Astrocyte (in vitro differentiated cells and primary cell): ENCODE results near the gene IVL. TPM values are rescaled to one million over a fixed set of nuclear protein-coding genes. Genes with fewer than 3 reads are reported as not detected.

Source experiments
- DNase-seq: peaks from one replicate; pipeline ENCODE4 v3.0.0-alpha.2; 2010; ENCODE audit warnings: low read depth
- FAIRE-seq: peaks from 2 replicates; lab custom pipeline; 2011; peaks lifted over from hg19 to GRCh38; lab: Jason Lieb, UNC
- H2AFZ ChIP-seq: 2 replicates; pipeline ENCODE4 v1.6.0; 2012; ENCODE audit warnings: low read depth, low read length, inconsistent platforms
- H3K27ac ChIP-seq: 2 replicates; pipeline ENCODE4 v1.5.1; 2011; ENCODE audit warnings: low read depth, low read length, inconsistent platforms
- H3K27me3 ChIP-seq: 2 replicates; pipeline ENCODE4 v1.6.0; 2011; ENCODE audit warnings: low read length, inconsistent platforms; ENCODE audit not compliant: insufficient read depth
- H3K36me3 ChIP-seq: 2 replicates; pipeline ENCODE4 v1.5.1; 2011; ENCODE audit warnings: low read length, inconsistent platforms; ENCODE audit not compliant: insufficient read depth
- H3K4me1 ChIP-seq: 2 replicates; pipeline ENCODE4 v1.5.1; 2011; ENCODE audit warnings: low read length, inconsistent platforms; ENCODE audit not compliant: insufficient read depth
- H3K4me2 ChIP-seq: 2 replicates; pipeline ENCODE4 v1.6.0; 2012; ENCODE audit warnings: low read length, inconsistent platforms
- H3K4me3 ChIP-seq: 2 replicates; pipeline ENCODE4 v1.5.1; 2011; ENCODE audit warnings: low read depth, mild to moderate bottlenecking, low read length, inconsistent platforms; ENCODE audit not compliant: insufficient read depth
- H3K79me2 ChIP-seq: 2 replicates; pipeline ENCODE4 v1.6.0; 2012; ENCODE audit warnings: mild to moderate bottlenecking, low read length, inconsistent platforms; ENCODE audit not compliant: insufficient read depth
- H3K9ac ChIP-seq: 2 replicates; pipeline ENCODE4 v1.6.0; 2012; ENCODE audit warnings: mild to moderate bottlenecking, low read length, inconsistent platforms
- H3K9me3 ChIP-seq: 2 replicates; pipeline ENCODE4 v1.5.1; 2012; ENCODE audit warnings: low read depth, mild to moderate bottlenecking, low read length, inconsistent platforms; ENCODE audit not compliant: insufficient read depth
- H4K20me1 ChIP-seq: 2 replicates; pipeline ENCODE4 v1.6.0; 2012; ENCODE audit warnings: low read length, inconsistent platforms; ENCODE audit not compliant: insufficient read depth
- H3K27ac Mint-ChIP-seq: one replicate; pipeline ENCODE4 v1.8.0; 2021; ENCODE audit warnings: mild to moderate bottlenecking, mixed read lengths; ENCODE audit not compliant: unreplicated experiment
- H3K27me3 Mint-ChIP-seq: one replicate; pipeline ENCODE4 v1.8.0; 2021; ENCODE audit warnings: low read depth, mixed read lengths; ENCODE audit not compliant: unreplicated experiment
- H3K36me3 Mint-ChIP-seq: one replicate; pipeline ENCODE4 v1.8.0; 2021; ENCODE audit warnings: low read depth, mixed read lengths; ENCODE audit not compliant: unreplicated experiment
- H3K4me1 Mint-ChIP-seq: one replicate; pipeline ENCODE4 v1.8.0; 2021; ENCODE audit warnings: low read depth, mixed read lengths; ENCODE audit not compliant: unreplicated experiment
- H3K4me3 Mint-ChIP-seq: one replicate; pipeline ENCODE4 v1.8.0; 2021; ENCODE audit warnings: mild to moderate bottlenecking, moderate library complexity, mixed read lengths; ENCODE audit not compliant: unreplicated experiment
- H3K9me3 Mint-ChIP-seq: one replicate; pipeline ENCODE4 v1.8.0; 2021; ENCODE audit warnings: mild to moderate bottlenecking, mixed read lengths; ENCODE audit not compliant: unreplicated experiment
- EZH2 ChIP-seq: IDR thresholded peaks from 2 replicates; pipeline ENCODE4 v1.6.1; 2012; ENCODE audit warnings: mild to moderate bottlenecking, low read length, inconsistent platforms; ENCODE audit not compliant: insufficient read depth
- total RNA-seq: library from RNA; stranded (reverse); gene quantifications from 2 replicates; pipeline ENCODE4 v1.2.1, GENCODE V29; 2021
- TF ChIP-seq, protein P1 (sequence below): IDR thresholded peaks from 2 replicates; pipeline ENCODE4 v1.5.1; 2011; ENCODE audit warnings: low read depth, mild to moderate bottlenecking, inconsistent platforms, low read length, moderate library complexity; ENCODE audit not compliant: insufficient read depth

IVL gene
- total RNA-seq, 1 donor from 2014 or later, result 0.16 TPM

DNA sequence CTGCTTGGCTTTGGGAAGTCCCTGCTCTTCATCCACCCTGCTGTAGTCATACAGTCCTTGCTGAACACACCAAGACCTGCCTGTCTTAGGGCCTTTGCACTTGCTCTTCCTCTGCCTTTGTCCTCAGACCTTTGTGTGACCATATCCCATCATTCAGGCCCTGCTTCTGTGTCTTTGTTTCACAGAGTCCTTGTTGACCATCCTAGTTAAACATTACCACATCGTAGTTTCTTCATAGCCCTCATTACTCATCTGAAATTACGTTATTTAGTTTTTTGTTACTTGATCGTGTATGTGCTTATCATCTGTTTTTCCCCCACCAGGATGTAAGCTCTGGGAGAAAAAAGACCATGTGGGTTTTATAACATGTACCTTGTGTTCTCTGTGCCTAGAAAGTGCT, 20.3 kb downstream of the IVL start:
- DNase-seq (no peak), FAIRE-seq (no peak)
- Histone ChIP-seq H3K4me2 (no peak overlapping the region), H3K9ac (no peak overlapping the region), H3K27me3 (no peaks in the 10 kb centered on the region), H2AFZ (no peak overlapping the region), H3K79me2 (no peaks in the 10 kb centered on the region), H3K4me1 (no peaks in the 10 kb centered on the region), H3K36me3 (no peaks in the 10 kb centered on the region), H3K9me3 (peaks cover 8% of the 10 kb centered on the region), H4K20me1 (no peaks in the 10 kb centered on the region), H3K27ac (no peak overlapping the region), H3K4me3 (no peak overlapping the region)
- Mint-ChIP-seq H3K4me3 (no peak overlapping the region), H3K27me3 (peaks cover 3% of the 10 kb centered on the region), H3K9me3 (no peaks in the 10 kb centered on the region), H3K36me3 (no peaks in the 10 kb centered on the region), H3K27ac (no peak overlapping the region), H3K4me1 (no peaks in the 10 kb centered on the region)
- TF ChIP-seq, protein P1, sequence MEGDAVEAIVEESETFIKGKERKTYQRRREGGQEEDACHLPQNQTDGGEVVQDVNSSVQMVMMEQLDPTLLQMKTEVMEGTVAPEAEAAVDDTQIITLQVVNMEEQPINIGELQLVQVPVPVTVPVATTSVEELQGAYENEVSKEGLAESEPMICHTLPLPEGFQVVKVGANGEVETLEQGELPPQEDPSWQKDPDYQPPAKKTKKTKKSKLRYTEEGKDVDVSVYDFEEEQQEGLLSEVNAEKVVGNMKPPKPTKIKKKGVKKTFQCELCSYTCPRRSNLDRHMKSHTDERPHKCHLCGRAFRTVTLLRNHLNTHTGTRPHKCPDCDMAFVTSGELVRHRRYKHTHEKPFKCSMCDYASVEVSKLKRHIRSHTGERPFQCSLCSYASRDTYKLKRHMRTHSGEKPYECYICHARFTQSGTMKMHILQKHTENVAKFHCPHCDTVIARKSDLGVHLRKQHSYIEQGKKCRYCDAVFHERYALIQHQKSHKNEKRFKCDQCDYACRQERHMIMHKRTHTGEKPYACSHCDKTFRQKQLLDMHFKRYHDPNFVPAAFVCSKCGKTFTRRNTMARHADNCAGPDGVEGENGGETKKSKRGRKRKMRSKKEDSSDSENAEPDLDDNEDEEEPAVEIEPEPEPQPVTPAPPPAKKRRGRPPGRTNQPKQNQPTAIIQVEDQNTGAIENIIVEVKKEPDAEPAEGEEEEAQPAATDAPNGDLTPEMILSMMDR, result no peak
- TF ChIP-seq EZH2, result no peak

DNA sequence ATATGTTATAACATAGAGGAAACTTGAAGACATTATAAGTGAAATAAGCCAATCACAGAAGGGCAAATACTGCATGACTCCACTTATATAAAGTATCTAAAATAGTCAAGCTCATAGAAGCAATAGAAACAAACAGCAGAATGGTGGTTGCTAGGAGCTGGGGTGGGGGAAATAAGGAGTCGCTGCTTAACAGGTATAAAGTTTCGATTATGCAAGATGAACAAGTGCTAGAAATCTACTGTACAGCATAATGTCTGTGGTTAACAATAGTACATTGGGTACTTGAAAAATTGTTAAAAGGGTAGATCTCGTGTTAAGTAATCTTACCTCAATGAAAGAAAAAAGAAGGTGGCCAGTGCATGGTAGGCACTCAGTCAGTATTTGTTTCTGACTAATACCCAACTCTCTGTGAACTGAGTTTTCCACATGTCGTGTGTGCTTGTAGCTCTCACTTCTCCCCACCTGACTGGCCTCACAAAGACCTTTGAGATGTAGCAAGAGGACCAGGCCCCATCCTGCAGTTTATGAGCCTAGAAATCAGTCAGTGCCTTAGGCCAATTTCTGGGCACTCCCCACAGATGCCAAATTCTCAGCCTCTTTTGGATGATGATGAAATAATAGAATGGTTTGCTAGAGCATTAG, 23.9 kb downstream of the IVL start:
- H3K27ac Mint-ChIP-seq, result no peak overlapping the region
- FAIRE-seq, result no peak
- TF ChIP-seq, protein P1, result no peak
- TF ChIP-seq EZH2, result no peak

DNA sequence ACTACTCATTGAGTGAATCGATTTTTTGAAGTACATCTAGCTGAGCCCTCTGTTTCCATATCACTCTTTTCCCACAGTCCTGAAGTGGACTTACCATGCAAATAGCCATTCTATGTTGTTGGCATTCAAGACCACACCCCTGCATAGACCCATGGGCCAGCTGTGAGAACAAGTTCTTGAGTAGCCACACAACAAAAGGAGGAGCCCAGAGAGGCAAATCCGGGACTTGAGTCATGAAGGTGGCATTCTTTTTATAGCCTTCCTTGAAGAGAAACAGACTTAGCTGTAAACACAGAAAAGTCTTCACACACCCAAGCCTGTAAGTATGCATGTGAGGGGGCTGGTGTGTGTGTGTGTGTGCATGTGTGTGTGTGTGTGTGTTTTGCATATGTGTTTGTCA, 24.9 kb downstream of the IVL start:
- no peak for FAIRE-seq

More for the DNA sequence above, 23.9 kb downstream of the IVL start:
- Histone ChIP-seq H3K9ac (no peak overlapping the region), H3K36me3 (no peaks in the 10 kb centered on the region), H3K27ac (no peak overlapping the region), H3K27me3 (no peaks in the 10 kb centered on the region), H3K4me3 (no peak overlapping the region), H3K9me3 (no peaks in the 10 kb centered on the region), H3K4me2 (no peak overlapping the region), H3K79me2 (no peaks in the 10 kb centered on the region), H4K20me1 (no peaks in the 10 kb centered on the region), H2AFZ (no peak overlapping the region), H3K4me1 (no peaks in the 10 kb centered on the region)
- DNase-seq, result no peak
- Mint-ChIP-seq H3K36me3 (no peaks in the 10 kb centered on the region), H3K9me3 (no peaks in the 10 kb centered on the region), H3K4me1 (no peaks in the 10 kb centered on the region), H3K4me3 (no peak overlapping the region), H3K27me3 (peaks cover 13% of the 10 kb centered on the region)

More for the DNA sequence above, 24.9 kb downstream of the IVL start:
- Histone ChIP-seq H3K27ac (no peak overlapping the region), H4K20me1 (no peaks in the 10 kb centered on the region), H3K9ac (no peak overlapping the region), H3K4me1 (no peaks in the 10 kb centered on the region), H2AFZ (no peak overlapping the region), H3K4me2 (no peak overlapping the region), H3K27me3 (no peaks in the 10 kb centered on the region), H3K79me2 (no peaks in the 10 kb centered on the region), H3K9me3 (no peaks in the 10 kb centered on the region), H3K36me3 (no peaks in the 10 kb centered on the region), H3K4me3 (no peak overlapping the region)
- Mint-ChIP-seq H3K4me3 (no peak overlapping the region), H3K27me3 (peaks cover 13% of the 10 kb centered on the region), H3K27ac (no peak overlapping the region), H3K36me3 (no peaks in the 10 kb centered on the region), H3K4me1 (no peaks in the 10 kb centered on the region), H3K9me3 (no peaks in the 10 kb centered on the region)
- TF ChIP-seq, protein P1, result no peak
- no peak for TF ChIP-seq EZH2
- no peak for DNase-seq
